Endothelial cell of umbilical vein (primary cell): ENCODE data around the gene SSB.

Experiments used
- POLR2A ChIP-seq: IDR thresholded peaks from 2 replicates; pipeline ENCODE4 v1.6.1; 2012; ENCODE audit warnings: low read depth, mild to moderate bottlenecking, control low read depth, low read length
- POLR2AphosphoS5 ChIP-seq: IDR thresholded peaks from 2 replicates; pipeline ENCODE4 v1.6.1; 2012; ENCODE audit warnings: low read depth, mild to moderate bottlenecking, control low read depth, low read length, moderate library complexity; ENCODE audit not compliant: insufficient read depth
- TF ChIP-seq, protein P1 (sequence below), 2 donors: IDR thresholded peaks; 1 replicate in 1 of 2; 2 replicates in 1 of 2; pipeline ENCODE4 v1.5.1; 2011; ENCODE audit warnings: low read length in 2 of 2, mild to moderate bottlenecking in 2 of 2, moderate library complexity in 2 of 2, control low read depth in 1 of 2, inconsistent platforms in 1 of 2, low read depth in 1 of 2; ENCODE audit not compliant: insufficient read depth in 1 of 2; ENCODE audit errors: extremely low read depth in 1 of 2

GRCh38 chr2:169778446-169778845, 20.2 kb upstream of the SSB start:
- TF ChIP-seq, protein P1, sequence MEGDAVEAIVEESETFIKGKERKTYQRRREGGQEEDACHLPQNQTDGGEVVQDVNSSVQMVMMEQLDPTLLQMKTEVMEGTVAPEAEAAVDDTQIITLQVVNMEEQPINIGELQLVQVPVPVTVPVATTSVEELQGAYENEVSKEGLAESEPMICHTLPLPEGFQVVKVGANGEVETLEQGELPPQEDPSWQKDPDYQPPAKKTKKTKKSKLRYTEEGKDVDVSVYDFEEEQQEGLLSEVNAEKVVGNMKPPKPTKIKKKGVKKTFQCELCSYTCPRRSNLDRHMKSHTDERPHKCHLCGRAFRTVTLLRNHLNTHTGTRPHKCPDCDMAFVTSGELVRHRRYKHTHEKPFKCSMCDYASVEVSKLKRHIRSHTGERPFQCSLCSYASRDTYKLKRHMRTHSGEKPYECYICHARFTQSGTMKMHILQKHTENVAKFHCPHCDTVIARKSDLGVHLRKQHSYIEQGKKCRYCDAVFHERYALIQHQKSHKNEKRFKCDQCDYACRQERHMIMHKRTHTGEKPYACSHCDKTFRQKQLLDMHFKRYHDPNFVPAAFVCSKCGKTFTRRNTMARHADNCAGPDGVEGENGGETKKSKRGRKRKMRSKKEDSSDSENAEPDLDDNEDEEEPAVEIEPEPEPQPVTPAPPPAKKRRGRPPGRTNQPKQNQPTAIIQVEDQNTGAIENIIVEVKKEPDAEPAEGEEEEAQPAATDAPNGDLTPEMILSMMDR (IDR thresholded peaks at IDR 0.05; ENCODE audit: extremely low read depth in 1 of 2, insufficient read depth in 1 of 2, low read depth in 1 of 2, low read length in 2 of 2), result no peak
- no peak for TF ChIP-seq POLR2A
- TF ChIP-seq POLR2AphosphoS5, result no peak
